CD14-positive monocyte (primary cell): ENCODE results near the gene DIS3L2. TPM values are rescaled to one million over a fixed set of nuclear protein-coding genes. Genes with fewer than 3 reads are reported as not detected.

Experiments used
- DNase-seq, 3 donors: peaks; one replicate each; pipeline ENCODE4 v3.0.0-alpha.2; 2011 to 2022
- H2AFZ ChIP-seq: 2 replicates; pipeline ENCODE4 v1.6.0; 2012; ENCODE audit warnings: mild to moderate bottlenecking, low read depth, low read length, inconsistent platforms; ENCODE audit not compliant: insufficient read depth, poor library complexity, severe bottlenecking
- H3K27ac ChIP-seq, 2 donors: 1 replicate in 1 of 2; 2 replicates in 1 of 2; pipeline ENCODE4 v1.5.1; 2012 to 2013; ENCODE audit warnings: low read length in 2 of 2, control low read depth in 1 of 2, inconsistent platforms in 1 of 2, low read depth in 1 of 2, mild to moderate bottlenecking in 1 of 2
- H3K27me3 ChIP-seq, 2 donors: one replicate each; pipeline versions ENCODE4 v1.6.0 to v1.6.1; 2011 to 2013; ENCODE audit warnings: low read length in 2 of 2; ENCODE audit not compliant: control insufficient read depth in 2 of 2, insufficient read depth in 2 of 2
- H3K36me3 ChIP-seq, 2 donors: replicated peaks in 1 of 2; 1 replicate in 1 of 2; 2 replicates in 1 of 2; pipeline versions ENCODE4 v1.5.1 to v1.6.1; 2012 to 2013; ENCODE audit warnings: low read length in 2 of 2, control low read depth in 1 of 2, inconsistent platforms in 1 of 2, mild to moderate bottlenecking in 1 of 2; ENCODE audit not compliant: insufficient read depth in 2 of 2, control insufficient read depth in 1 of 2
- H3K4me1 ChIP-seq, 2 donors: 1 replicate in 1 of 2; 2 replicates in 1 of 2; pipeline versions ENCODE4 v1.5.1 to v1.6.1; 2012 to 2013; ENCODE audit warnings: low read length in 2 of 2, control low read depth in 1 of 2, inconsistent platforms in 1 of 2, mild to moderate bottlenecking in 1 of 2, moderate library complexity in 1 of 2; ENCODE audit not compliant: insufficient read depth in 2 of 2, control insufficient read depth in 1 of 2
- H3K4me2 ChIP-seq: replicated peaks from 2 replicates; pipeline ENCODE3; 2012; ENCODE audit warnings: low read length, moderate library complexity, mild to moderate bottlenecking; ENCODE audit not compliant: poor library complexity, severe bottlenecking; ENCODE audit errors: extremely low read depth
- H3K4me3 ChIP-seq, 3 experiments: fragments of 200-600 bp in 1 of 3; sonication (generic) in 1 of 3; replicated peaks in 1 of 3; 1 replicate in 2 of 3; 2 replicates in 1 of 3; pipeline ENCODE4 v1.5.1; 2011 to 2013; ENCODE audit warnings: low read length in 3 of 3, mild to moderate bottlenecking in 3 of 3, control low read depth in 2 of 3, low read depth in 2 of 3, inconsistent platforms in 1 of 3, moderate library complexity in 1 of 3
- H3K79me2 ChIP-seq: 2 replicates; pipeline ENCODE4 v1.6.0; 2012; ENCODE audit warnings: mild to moderate bottlenecking, control low read depth, inconsistent platforms, low read length, moderate library complexity; ENCODE audit not compliant: insufficient read depth
- H3K9ac ChIP-seq: 2 replicates; pipeline ENCODE4 v1.6.0; 2017; ENCODE audit warnings: low read length, mild to moderate bottlenecking; ENCODE audit not compliant: insufficient read depth, poor library complexity, severe bottlenecking
- H3K9me3 ChIP-seq, 2 donors: replicated peaks in 1 of 2; 1 replicate in 1 of 2; 2 replicates in 1 of 2; pipeline versions ENCODE4 v1.5.1 to v1.6.1; 2012 to 2013; ENCODE audit warnings: low read length in 2 of 2, control low read depth in 1 of 2; ENCODE audit not compliant: control insufficient read depth in 1 of 2, insufficient read depth in 1 of 2
- H4K20me1 ChIP-seq: 2 replicates; pipeline ENCODE4 v1.6.0; 2012; ENCODE audit warnings: mild to moderate bottlenecking, low read length, control low read depth, moderate library complexity; ENCODE audit not compliant: insufficient read depth
- H3K27ac Mint-ChIP-seq, 7 donors: one replicate each; pipeline ENCODE4 v1.8.0; 2020; ENCODE audit warnings: mild to moderate bottlenecking in 7 of 7, mixed read lengths in 7 of 7, moderate library complexity in 6 of 7, inconsistent platforms in 2 of 7
- H3K27me3 Mint-ChIP-seq, 3 donors: one replicate each; pipeline ENCODE4 v1.8.0; 2021 to 2022; ENCODE audit warnings: low read depth in 3 of 3, mild to moderate bottlenecking in 3 of 3, mixed read lengths in 3 of 3, moderate library complexity in 3 of 3, inconsistent platforms in 1 of 3
- H3K36me3 Mint-ChIP-seq, 2 donors: one replicate each; pipeline ENCODE4 v1.8.0; 2020; ENCODE audit warnings: mixed read lengths in 2 of 2, inconsistent platforms in 1 of 2, mild to moderate bottlenecking in 1 of 2
- H3K4me1 Mint-ChIP-seq: one replicate; pipeline ENCODE4 v1.8.0; 2020; ENCODE audit warnings: mild to moderate bottlenecking, mixed read lengths
- H3K4me3 Mint-ChIP-seq, 2 donors: one replicate each; pipeline ENCODE4 v1.8.0; 2020; ENCODE audit warnings: mild to moderate bottlenecking in 2 of 2, mixed read lengths in 2 of 2, moderate library complexity in 1 of 2
- H3K9me3 Mint-ChIP-seq, 7 donors: one replicate each; pipeline ENCODE4 v1.8.0; 2020 to 2022; ENCODE audit warnings: mixed read lengths in 7 of 7, mild to moderate bottlenecking in 6 of 7, moderate library complexity in 6 of 7, inconsistent platforms in 2 of 7
- CTCF ChIP-seq: fragments of 200-600 bp; IDR thresholded peaks from one replicate; pipeline ENCODE4 v1.8.0; 2022; ENCODE audit warnings: antibody characterized with exemption, mild to moderate bottlenecking
- WGBS: methylation state at CpG from one replicate; pipeline ENCODE4 v1.1.5; 2013; ENCODE audit warnings: missing lambda C conversion rate; ENCODE audit not compliant: insufficient coverage; 5-methylcytosine and 5-hydroxymethylcytosine counted together
- intact Hi-C, 2 donors: fragments of 100-400 bp; cut with micrococcal nuclease; formaldehyde crosslinking; loops; one replicate each; pipeline versions ENCODE4 v1.15.0 to v1.15.1; 2023
- polyA plus RNA-seq, 3 donors: library from polyadenylated mRNA; depleted of rRNA in 1 of 3; unstranded in 2 of 3; stranded (reverse) in 1 of 3; fragments of 300-500 nt in 2 of 3; fragments of >200 nt in 1 of 3; fragmentation: Illumina TruSeq in 2 of 3; gene quantifications; 1 replicate in 2 of 3; 2 replicates in 1 of 3; pipeline ENCODE4 v1.2.3, GENCODE V29; 2012 to 2021

DIS3L2 gene
- polyA plus RNA-seq, 3 donors: 6.0 to 21.7 (median 6.4) TPM

- Histone ChIP-seq H4K20me1 (no peaks in the 10 kb centered on the region), H3K79me2 (no peaks in the 10 kb centered on the region), H3K36me3 (no peaks in the 10 kb centered on the region), H3K4me1 (no peaks in the 10 kb centered on the region), H3K9me3 (no peaks in the 10 kb centered on the region), H3K4me3 (no peak overlapping the region), H3K27ac (no peak overlapping the region), H3K27me3 (no peaks in the 10 kb centered on the region), H3K9ac (no peak overlapping the region), H2AFZ (no peak overlapping the region), H3K4me2 (no peak overlapping the region)
- H3K4me1 Mint-ChIP-seq: no peaks in the 10 kb centered on the region
- peaks cover 1 to 2% (median 1%) of the 10 kb centered on the region in 3 donors for H3K27me3 Mint-ChIP-seq
- DNase-seq: no peak
- H3K36me3 Mint-ChIP-seq: peaks cover 3 to 4% of the 10 kb centered on the region in 2 donors
- TF ChIP-seq CTCF: no peak
- WGBS: no CpG with 5 or more reads among the region's 3 CpGs
- no peak overlapping the region for H3K27ac Mint-ChIP-seq
- H3K9me3 Mint-ChIP-seq: no peaks in the 10 kb centered on the region
- intact Hi-C loops: no loop called here
- no peak overlapping the region for H3K4me3 Mint-ChIP-seq
Measured at GRCh38 chr2:232229911-232230310, 268.4 kb downstream of the DIS3L2 start.

- peak overlapping the region in 2 of 7 donors; percentile 25 to 39 for H3K27ac Mint-ChIP-seq
- Histone ChIP-seq H3K79me2 (no peaks in the 10 kb centered on the region), H3K36me3 (no peaks in the 10 kb centered on the region), H3K9me3 (no peaks in the 10 kb centered on the region), H3K4me1 (no peaks in the 10 kb centered on the region), H3K27me3 (no peaks in the 10 kb centered on the region), H3K9ac (no peak overlapping the region), H4K20me1 (no peaks in the 10 kb centered on the region), H3K4me3 (no peak overlapping the region), H3K4me2 (no peak overlapping the region), H2AFZ (no peak overlapping the region), H3K27ac (no peak overlapping the region)
- peaks cover 3 to 4% of the 10 kb centered on the region in 2 donors for H3K36me3 Mint-ChIP-seq
- H3K4me1 Mint-ChIP-seq: no peaks in the 10 kb centered on the region
- peaks cover 1 to 2% (median 1%) of the 10 kb centered on the region in 3 donors for H3K27me3 Mint-ChIP-seq
- no peak for TF ChIP-seq CTCF
- intact Hi-C loops: no loop called here
- DNase-seq: no peak
- no peak overlapping the region for H3K4me3 Mint-ChIP-seq
- WGBS: 96% methylated on average over 3 of the region's 3 CpGs
- no peaks in the 10 kb centered on the region for H3K9me3 Mint-ChIP-seq
Measured at GRCh38 chr2:232230560-232230959, 269.0 kb downstream of the DIS3L2 start.
